ENCODE results near the gene ALAS2.
"Not testable (repeated sequence)": the region's sequence is repeated elsewhere in the genome, so short reads cannot be mapped to it uniquely, and the experiment has no call there.

The ALAS2 gene

GRCh38 chrX:55030271-55031205 is at the start of gene ALAS2:
ALAS2 (minus strand) TSS chrX:55030977; CDS start chrX:55026000, 4,977 bp downstream.
- H3K4me3 ChIP-seq (ENCODE audit: low read length): no peak within 1 kb of the TSS
- no peak for DNase-seq (ENCODE audit: low read depth)
- TF ChIP-seq CTCF (conservative IDR thresholded peaks at IDR 0.05; ENCODE audit: low read length): no peak

- no peak within 1 kb of the TSS for H3K4me3 ChIP-seq (ENCODE audit: low read length)
- no peak for TF ChIP-seq CTCF (conservative IDR thresholded peaks at IDR 0.05; ENCODE audit: low read length)
- no peak for DNase-seq (ENCODE audit: low read depth)
Measured at GRCh38 chrX:55074851-55075467, 44.2 kb upstream of the ALAS2 start, which contains the start of gene PAGE2B. PAGE2B (plus strand) TSS chrX:55075030; CDS start chrX:55076042, 1,012 bp downstream.

- no peak overlapping the region for H3K4me3 ChIP-seq (ENCODE audit: low read length)
Measured at GRCh38 chrX:55072286-55072685, 41.5 kb upstream of the ALAS2 start.

GRCh38 chrX:55067180-55067579 is 36.4 kb upstream of the ALAS2 start:
- H3K4me3 ChIP-seq (ENCODE audit: low read length): not testable (repeated sequence)

More at GRCh38 chrX:55072286-55072685, 41.5 kb upstream of the ALAS2 start:
- TF ChIP-seq CTCF (conservative IDR thresholded peaks at IDR 0.05; ENCODE audit: low read length): no peak
- no peak for DNase-seq (ENCODE audit: low read depth)

GRCh38 chrX:55057675-55058249 is 27.0 kb upstream of the ALAS2 start:
- H3K4me3 ChIP-seq (ENCODE audit: low read length): no peak overlapping the region
- peak; percentile 6 for DNase-seq (ENCODE audit: low read depth)
- peak; percentile 77 for TF ChIP-seq CTCF (conservative IDR thresholded peaks at IDR 0.05; ENCODE audit: low read length)

More at GRCh38 chrX:55067180-55067579, 36.4 kb upstream of the ALAS2 start:
- DNase-seq (ENCODE audit: low read depth): not testable (repeated sequence)

GRCh38 chrX:55056820-55057674 is 26.3 kb upstream of the ALAS2 start:
- TF ChIP-seq CTCF (conservative IDR thresholded peaks at IDR 0.05; ENCODE audit: low read length): no peak
- DNase-seq (ENCODE audit: low read depth): peak; percentile 6
- H3K4me3 ChIP-seq (ENCODE audit: low read length): no peak overlapping the region

GRCh38 chrX:55050599-55050998 is 19.8 kb upstream of the ALAS2 start:
- not testable (repeated sequence) for H3K4me3 ChIP-seq (ENCODE audit: low read length); DNase-seq (ENCODE audit: low read depth)

Data from AG10803 (cell line).